NCI-H1694 (cell line): ENCODE data around the gene KIF26B.

Source experiments
- DNase-seq: peaks from one replicate; lab custom pipeline; 2025; lab: John Stamatoyannopoulos, UW

The KIF26B gene

DNA sequence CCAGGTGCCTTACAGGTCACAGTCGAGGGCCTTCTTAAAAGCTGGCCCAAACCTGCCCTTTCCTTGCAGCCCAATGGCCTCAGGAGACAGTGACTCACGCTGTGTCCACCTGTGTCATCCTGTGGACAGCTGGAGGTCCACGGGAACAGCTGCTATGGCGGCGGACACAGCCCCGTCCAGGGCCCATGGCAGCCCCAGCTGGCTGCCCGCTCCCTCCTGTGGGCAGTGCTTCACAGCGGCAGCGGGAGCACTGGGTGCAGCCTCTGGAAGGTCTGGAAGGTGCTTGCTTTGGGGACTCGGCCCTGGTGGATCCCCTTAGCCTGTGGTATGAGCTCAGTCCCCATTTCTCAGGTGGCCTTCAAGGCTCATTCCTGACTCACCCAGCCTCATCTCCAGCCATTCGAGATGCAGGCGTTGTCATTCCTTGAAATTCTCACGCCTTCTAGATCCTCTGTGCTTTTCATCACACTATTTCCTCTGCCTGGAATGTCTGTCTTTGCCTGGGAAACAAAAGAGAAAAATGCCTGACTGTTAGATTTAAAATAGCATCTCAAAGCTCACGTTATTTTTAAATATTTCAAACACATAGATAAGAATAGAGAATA lies 86.8 kb downstream of the KIF26B start:
- no peak for DNase-seq

DNA sequence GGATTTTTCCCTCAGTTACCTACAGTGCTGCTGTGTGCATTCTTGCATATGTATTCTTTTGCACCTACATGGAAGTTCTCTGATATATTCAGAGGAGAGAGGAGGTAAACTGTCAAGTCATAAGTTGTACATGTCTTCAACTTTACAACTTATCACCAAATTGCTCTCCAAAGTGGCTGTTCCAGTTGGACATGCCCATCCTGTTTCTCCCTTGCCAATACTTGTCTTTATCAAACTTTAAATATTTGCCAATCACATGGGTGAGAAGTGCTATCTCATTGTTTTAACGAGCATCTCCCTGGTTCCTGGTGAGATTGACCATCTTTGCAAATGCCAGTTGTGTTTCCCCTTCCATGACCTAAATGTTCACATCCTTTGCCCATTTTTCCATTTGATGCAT lies 88.2 kb downstream of the KIF26B start:
- no peak for DNase-seq

DNA sequence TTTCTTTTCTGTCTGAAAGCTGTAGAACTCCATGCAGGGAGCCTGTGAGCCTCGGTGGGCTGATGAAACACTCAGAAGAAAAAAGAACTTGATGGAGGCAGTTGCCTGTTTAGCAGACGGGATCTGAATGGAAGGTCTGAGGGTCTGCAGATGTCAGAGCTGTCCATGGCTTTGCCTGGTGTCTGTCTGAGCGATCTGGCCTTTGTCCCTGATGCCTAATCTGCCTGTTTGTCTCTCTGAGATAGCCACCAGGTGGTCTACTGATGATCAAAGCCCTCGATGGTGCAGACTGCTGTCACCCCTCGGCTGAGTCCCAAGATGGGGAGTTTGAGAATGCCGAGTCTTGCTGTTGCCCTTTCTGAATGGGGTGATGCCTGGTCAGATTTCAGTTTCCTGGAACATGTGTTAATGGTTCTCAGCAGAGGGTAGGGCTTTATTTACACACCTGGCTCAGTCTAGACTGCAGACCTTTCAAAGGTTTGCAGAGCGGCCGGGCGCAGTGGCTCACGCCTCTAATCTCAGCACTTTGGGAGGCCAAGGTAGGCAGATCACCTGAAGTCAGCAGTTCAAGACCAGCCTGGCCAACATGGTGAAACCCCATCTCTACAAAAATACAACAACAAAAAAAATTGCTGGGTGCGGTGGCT lies 90.4 kb downstream of the KIF26B start:
- DNase-seq = no peak

DNA sequence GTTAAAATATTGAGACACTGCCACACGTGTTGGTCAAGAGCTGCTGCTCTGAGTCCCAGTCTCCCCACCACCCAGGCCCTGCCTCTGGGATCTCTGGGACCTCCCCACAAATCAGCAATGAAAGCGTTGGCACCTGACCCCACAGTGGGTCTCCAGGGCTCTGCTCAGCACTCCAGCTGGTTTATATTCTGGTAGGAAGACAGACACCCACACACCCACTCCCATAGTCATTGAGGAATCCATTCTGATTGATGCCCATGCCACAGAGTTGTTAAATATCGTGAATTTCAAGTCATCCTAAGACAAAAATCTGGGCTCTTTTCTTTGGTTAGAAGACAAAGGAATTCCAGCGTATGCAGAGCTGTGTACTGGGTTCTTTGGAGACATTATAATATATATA lies 91.6 kb downstream of the KIF26B start:
- no peak for DNase-seq

DNA sequence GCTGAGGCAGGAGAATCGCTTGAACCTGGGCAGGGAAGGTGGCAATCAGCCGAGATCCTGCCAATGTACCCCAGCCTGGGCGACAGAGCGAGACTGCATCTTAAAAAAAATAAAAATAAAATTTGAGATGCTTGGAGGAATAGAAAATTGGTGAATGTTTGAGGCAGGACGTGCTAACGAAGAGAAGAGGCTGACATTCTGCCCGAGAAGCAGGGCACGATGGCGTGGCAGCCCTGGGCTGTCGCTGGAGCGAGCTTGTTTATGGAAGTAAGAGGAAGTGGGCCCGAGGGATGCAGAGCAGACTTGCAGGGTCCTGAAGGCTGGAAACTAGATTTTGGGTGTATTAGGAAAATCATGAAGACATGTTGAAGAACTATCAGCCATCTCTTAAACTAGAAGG lies 92.6 kb downstream of the KIF26B start:
- DNase-seq = no peak

DNA sequence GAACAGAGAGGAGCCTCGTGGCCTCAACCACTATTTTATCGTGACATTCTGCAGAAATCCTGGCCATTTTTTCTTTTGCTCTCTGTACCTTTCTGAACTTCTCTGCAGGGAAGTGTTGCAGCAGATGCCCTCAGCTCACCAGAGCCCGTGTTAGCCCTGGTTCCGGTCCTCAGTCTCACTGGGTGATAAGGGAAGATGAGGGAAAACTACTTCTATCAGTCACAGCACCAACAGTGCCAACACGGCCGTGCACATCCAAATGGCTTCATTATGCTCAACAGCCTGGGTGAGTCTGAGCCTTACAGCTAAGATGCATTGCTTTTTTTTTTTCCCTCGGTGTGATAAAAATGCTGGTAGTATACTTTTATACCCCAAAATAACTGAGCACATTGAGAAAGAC lies 93.0 kb downstream of the KIF26B start:
- no peak for DNase-seq

DNA sequence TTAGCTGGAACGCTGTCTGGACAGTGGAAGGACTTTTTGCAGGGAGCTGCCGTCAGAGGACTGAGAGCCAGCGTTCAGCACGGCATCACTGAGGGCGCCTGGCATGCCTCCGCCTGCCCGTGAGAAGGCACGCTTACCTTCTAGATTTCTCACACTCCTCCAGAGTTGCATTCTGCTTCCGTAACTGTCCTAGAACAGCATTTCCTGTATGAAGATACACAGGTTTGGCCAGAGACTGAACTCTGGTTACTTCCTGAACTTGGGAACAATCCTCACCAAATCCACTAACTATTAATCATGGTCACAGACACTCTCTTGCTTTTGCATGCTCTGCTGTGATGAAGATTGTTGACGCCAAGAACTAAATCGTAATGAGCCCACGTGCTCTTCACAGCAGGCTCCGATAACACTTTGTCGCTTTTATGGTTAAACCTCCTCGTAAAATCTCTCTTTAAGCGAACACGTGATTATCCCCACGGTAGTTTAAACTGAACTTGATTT lies 93.5 kb downstream of the KIF26B start:
- no peak for DNase-seq

DNA sequence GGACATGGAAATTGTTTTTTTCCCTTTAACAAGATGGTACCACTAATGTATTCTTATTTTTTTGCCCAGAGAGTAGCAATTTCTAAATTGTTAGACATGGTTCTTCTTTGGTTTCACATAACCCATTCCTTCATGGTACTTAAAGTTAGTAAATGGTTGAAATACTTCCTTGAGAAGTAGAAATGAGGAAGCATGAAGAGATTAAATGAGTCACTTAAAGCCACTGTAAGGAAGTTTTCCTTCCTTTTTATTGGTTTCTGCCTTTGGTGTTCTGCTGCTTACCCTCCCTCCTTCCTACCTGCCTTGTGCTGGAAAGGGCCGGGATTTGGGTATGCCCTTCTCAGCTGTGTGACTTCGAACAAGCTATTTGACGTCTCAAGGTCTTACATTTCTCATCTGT lies 101.0 kb downstream of the KIF26B start:
- DNase-seq = no peak

DNA sequence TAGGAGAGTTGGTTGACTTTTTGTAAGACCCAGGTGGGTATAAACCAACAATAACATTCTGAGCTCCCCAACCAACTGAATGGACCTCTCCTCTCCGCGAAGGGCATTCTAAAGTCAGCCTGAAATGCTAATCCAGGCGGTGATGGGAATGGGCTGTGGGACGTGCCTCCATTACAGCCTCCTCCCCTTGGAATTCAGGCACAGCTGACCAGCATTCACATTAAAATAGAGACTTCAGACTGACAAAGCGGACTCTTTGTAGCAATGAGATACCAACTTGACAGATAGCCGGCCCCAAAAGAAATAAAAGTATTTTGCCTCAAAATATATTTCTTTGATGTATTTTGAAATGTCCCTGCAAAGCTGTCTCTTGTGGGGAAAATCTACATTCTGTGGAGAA lies 101.7 kb downstream of the KIF26B start:
- no peak for DNase-seq

DNA sequence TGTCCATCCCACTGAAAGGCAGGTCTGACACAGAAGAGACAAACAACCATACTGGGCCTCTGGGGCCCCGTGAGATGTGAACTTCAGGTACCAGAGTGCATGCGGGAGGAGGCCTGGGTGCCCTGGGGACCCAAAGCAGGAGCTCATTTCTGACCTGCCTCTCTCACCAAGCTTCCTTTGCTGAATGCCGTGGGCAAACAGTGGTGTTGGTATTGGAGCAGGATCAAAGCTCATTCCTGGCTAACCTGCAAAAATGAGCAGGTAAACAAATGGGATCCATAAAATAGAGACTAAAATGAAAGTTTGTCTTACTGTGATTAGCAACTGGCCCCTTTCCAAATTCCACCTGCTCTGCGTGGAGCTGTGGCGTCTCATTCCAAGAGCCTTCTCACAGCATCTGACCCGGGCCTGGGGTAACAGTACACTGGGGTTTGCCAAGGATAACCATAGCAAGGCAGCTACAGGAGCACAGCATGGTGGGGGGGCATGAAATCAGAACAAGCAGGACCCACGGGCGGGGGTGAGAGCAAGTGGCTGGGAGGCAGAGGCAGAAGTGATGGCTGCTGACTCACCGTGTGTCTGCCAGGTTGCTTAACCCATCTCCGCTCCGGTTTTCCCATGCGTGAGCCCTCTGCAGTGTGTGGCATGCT lies 103.6 kb downstream of the KIF26B start:
- DNase-seq = no peak

DNA sequence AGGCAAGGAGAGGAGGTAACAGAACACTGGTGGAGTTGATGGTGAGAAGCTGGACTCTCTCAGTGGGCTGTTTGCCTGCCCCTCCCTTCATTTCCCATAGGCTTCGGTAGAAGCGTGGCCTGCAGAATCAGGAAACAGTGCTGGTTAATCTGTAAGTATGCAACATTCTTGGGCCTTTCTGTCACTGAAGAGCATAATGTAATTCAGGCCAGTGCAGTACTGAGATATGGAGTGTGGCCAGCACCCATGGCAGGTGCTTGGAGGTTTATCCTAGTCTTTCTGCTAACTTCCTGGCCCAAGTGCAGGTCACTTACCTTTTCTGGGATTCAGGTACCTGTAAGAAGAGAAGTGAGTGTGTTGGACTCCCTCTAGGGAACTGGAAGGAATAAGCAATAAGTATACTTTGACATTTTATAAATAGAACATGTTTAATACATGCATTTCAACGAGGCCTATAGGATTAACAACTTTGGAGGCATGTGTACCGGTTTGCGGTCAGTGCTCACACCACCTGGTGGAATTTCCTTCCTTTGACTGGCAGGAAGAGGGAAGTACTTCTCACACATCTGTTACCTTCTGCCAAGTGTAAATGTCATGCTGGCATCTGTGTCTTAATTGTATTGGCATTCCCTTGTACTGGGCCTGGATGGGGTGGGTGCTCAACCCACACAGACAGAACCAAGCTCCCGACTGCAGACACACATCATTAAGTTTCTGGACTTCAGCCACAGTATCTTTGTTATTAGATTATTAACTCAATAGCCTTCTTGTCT lies 105.5 kb downstream of the KIF26B start:
- no peak for DNase-seq

DNA sequence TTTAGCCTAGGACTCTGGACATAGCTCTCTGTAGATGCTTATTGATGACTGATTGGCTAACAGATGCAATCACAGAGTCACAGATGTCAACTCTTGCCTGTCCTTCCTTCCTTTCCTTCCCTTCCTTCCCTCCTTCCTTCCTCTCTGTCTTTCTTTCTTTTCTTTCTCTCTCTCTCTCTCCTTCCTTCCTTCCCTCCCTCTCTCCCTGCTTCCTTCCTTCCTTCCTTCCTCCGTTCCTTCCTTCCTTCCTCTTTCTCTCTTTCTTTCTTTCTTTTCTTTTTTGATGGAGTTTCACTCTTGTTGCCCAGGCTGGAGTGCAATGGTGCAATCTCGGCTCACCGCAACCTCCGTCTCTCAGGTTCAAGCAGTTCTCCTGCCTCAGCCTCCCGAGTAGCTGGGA lies 106.1 kb downstream of the KIF26B start:
- no peak for DNase-seq

DNA sequence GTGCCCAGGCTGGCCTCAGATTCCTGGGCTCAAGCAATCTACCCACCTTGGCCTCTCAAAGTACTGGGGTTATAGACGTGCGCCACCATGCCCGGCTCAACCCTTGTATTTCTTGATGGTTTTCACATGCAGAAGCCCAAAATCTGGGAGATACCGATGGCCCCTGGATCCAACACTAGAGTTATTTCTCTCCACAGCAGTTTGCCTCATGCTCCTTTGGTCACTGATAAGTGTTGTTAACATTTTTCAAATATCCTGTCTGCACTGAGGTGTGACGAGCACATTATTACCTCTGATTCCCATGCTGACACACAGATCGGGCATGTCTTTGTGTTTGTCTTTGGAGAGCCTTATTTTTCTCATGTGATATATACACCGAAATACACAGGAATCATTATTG lies 107.0 kb downstream of the KIF26B start:
- no peak for DNase-seq

DNA sequence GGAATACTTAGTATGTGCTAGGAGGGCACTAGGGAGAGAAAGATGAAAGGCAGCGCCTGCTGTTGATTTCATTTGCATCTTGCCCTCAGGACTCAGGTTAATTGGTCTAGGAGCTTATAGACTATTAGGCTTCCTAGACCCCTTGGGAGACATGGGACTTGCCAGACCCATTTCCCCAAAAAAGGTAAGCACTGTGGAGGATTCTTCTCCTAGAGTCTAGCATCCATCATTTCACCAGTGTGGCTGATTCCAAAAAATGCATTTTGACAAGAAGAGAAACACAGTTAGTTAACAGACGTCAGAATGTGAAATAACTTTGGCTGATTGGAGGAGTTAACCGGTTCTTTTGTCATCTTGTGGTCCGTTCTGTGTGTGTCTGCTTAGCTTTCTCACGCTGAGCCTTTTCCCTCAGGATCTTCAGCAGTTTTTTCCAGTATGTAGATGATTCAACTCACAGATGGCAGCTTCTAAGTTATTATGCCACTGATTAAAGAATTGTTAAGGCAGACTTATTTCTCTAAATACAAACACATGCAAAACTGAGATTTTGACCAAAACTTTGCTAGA lies 108.8 kb downstream of the KIF26B start:
- no peak for DNase-seq

DNA sequence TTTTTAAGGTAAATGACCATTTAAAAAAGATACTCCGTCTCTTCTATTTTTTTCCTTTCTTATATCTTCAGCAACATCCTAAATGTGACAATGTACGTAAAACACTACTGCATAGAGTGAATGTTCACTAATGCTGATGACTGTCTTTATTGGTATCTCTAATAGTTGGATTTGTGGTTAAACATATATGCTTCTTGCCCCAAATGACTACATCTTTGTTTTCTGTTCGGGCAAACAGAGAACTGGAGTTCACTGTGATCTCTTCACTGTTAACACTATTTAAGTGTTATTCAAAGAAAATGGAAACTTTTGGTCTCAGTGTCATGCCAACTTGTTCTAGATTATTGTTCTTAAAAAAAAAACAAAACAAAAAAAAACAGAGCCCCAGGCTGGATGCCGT lies 109.4 kb downstream of the KIF26B start:
- DNase-seq = no peak

DNA sequence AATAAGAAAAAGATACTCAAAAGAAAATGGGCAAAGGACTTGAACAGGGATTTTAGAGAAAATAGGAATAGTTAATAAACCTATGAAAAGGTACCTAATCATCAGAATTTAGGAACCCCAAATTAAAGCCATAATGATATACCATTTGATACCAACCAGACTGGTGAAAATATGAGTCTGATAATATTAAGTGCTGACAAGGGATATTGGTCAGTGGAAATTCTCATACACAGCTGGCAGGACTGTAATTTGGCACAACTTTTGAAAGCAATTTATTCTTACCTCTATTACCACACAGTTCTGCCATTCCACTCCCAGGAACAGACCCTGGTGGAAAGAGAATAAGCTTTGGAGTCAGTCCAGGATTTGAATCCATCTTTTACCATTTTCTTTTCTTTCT lies 111.3 kb downstream of the KIF26B start:
- no peak for DNase-seq

DNA sequence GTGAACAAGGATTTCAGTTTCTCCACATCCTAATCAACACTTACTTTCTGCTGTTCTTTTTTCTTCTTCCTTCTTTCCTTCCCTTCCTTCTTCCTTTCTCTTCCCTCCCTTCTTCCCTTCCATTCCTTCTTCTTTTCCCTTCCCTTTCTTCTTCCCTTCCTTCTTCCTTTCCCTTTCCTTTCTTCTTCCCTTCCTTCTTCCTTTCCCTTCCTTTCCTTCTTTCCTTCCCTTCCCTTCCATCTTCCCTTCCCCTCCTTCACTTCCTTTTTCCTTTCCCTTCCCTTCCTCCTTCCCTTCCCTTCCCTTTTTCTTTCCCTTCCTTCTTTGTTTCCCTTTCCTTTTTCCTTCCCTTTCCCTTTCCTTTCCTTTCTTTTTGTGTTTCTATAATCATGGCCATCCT lies 115.3 kb downstream of the KIF26B start:
- DNase-seq = no peak

DNA sequence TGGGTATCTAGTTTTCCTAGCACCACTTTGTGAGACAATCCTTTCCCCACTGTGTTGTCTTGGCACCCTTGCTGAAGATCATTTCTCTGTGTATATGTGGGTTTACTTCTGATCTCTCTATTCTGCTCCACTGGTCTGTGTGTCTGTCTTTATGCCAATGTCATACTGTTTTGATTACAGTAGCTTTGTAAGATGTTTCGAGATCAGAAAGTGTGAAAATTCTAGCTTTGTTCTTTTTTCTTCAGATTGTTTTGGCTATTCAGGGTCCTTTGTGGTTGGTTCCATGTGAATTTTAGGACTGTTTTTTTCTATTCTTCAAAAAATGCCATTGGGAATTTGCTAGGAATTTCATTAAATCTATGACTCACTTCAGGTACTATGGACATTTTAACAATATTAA lies 116.2 kb downstream of the KIF26B start:
- no peak for DNase-seq

DNA sequence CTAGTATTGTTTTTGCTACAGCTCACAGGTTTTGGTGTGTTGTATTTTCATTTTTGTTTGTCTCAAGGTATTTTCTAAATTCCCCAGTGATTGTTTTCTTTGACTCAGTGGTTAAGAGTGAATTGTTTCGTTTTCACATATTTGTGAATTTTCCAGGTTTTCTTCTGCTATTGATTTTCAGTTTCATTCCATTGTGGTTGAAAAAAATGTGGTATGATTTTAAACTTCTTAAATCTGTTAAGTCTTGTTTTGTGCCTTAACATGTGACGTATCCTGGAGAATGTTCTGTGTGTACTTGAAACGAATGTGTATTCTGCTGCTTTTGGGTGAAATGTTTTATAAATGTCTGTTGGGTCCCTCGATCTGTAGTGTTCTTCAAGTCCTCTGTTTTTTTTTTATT lies 117.9 kb downstream of the KIF26B start:
- DNase-seq = no peak

DNA sequence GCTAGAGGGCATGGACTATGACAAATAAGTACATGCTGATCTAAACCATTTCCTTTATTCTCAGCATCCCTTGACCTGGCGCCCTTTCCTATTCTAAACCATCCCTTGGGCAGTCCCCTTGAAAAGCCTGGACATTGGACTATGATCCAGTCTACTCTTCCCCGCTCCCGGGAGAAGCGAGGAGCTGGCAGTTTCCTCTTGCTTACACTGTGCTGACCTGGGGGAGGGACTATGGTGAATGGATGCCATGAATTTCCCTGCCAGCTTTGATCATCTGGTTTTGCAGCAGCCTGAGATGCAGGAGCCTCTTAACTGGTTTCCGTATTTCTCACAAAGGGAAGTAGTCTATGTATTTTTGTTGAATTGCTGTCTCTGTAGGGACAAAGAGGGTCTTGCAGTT lies 121.7 kb downstream of the KIF26B start:
- DNase-seq = no peak

DNA sequence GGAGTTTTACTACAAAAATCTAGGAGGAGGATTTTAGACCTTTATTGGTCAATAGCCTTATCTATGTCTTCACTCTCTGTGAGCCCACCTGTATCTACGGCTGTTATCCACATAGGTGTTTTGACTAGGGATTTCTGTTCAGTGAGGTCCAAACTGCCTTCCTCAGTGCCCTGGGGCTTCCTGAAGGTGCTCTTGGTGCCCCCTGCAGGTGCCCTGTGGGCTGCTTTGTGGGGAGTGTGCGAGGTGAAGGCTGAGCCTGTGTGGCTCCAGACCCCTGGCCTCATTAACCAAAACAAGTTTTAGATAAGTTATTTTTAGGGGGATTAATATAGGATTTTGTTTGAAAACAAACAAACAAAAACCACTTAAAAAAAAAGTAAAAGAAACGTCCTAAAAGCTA lies 122.5 kb downstream of the KIF26B start:
- no peak for DNase-seq

DNA sequence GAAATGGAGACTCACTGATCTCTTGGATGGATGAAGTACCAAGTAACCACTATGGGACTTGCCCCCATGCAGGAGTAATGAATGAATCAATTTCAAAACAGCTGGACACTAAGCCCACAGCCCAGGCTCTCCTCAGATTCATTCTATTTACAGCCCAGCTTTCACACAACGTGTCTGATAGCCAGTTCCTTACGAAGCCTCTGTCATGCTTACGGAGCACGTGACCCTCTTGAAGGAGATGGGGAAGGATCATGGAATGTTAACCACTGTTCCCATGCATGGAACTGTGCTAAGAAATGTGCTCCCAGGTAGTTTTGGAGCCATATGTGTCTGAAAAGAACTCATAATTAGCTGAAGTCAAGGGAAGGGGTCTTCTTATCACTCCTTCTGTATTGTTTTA lies 124.1 kb downstream of the KIF26B start:
- DNase-seq = no peak

DNA sequence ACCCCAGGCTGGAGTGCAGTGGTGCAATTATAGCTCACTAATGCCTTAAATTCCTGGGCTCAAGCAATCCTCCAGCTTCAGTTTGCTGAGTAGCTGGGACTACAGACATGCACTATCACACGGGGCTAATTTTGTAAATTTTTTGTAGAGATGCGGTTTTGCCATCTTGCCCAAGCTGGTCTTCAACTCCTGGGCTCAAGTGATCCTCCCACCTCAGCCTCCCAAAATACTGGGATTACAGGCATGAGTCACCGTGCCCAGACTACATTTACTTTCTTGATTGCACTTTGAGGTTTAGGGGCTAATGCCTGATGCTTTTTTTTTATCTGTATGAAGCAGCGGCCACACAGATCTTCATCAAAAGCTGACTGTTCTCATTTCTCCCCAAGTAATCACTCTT lies 124.6 kb downstream of the KIF26B start:
- no peak for DNase-seq
